Karpas-422 (cell line): ENCODE results near the gene NLRC5. TPM values are rescaled to one million over a fixed set of nuclear protein-coding genes. Genes with fewer than 3 reads are reported as not detected.

ENCODE experiments used
- DNase-seq: peaks from one replicate; pipeline ENCODE4 v3.0.0-alpha.2; 2015
- H2AFZ ChIP-seq: fragments of 200-600 bp; sonication (generic); 2 replicates; pipeline ENCODE4 v1.6.1; 2014; ENCODE audit warnings: antibody characterized with exemption, low read length, mixed read lengths
- H3K27ac ChIP-seq: fragments of 200-600 bp; sonication (generic); 2 replicates; pipeline ENCODE4 v1.5.1; 2014; ENCODE audit warnings: mild to moderate bottlenecking, low read length, moderate library complexity
- H3K27me3 ChIP-seq: fragments of 200-600 bp; sonication (generic); 2 replicates; pipeline ENCODE4 v1.6.1; 2014; ENCODE audit warnings: low read length, mixed read lengths
- H3K36me3 ChIP-seq: fragments of 200-600 bp; sonication (generic); 2 replicates; pipeline ENCODE4 v1.6.1; 2014; ENCODE audit warnings: low read length, mixed read lengths; ENCODE audit not compliant: insufficient read depth
- H3K4me1 ChIP-seq: fragments of 200-600 bp; sonication (generic); 2 replicates; pipeline ENCODE4 v1.6.1; 2014; ENCODE audit warnings: mild to moderate bottlenecking, low read length, mixed read lengths
- H3K4me2 ChIP-seq: fragments of 200-600 bp; sonication (generic); 2 replicates; pipeline ENCODE4 v1.6.1; 2014; ENCODE audit warnings: low read length, low read depth, mild to moderate bottlenecking; ENCODE audit not compliant: poor library complexity, severe bottlenecking
- H3K4me3 ChIP-seq: fragments of 200-600 bp; sonication (generic); 2 replicates; pipeline ENCODE4 v1.5.1; 2014; ENCODE audit warnings: mild to moderate bottlenecking, antibody characterized with exemption, low read length, mixed read lengths
- H3K79me2 ChIP-seq: fragments of 200-600 bp; sonication (generic); 2 replicates; pipeline ENCODE4 v1.6.1; 2014; ENCODE audit warnings: mild to moderate bottlenecking, low read length, mixed read lengths
- H3K9ac ChIP-seq: fragments of 200-600 bp; sonication (generic); 2 replicates; pipeline ENCODE4 v1.6.0; 2014; ENCODE audit warnings: low read length
- H3K9me2 ChIP-seq: fragments of 200-600 bp; sonication (generic), shearing (Covaris generic); replicated peaks from 2 replicates; pipeline ENCODE4 v1.6.0; 2014; ENCODE audit warnings: mild to moderate bottlenecking, low read length, moderate library complexity; ENCODE audit not compliant: insufficient read depth
- H3K9me3 ChIP-seq: fragments of 300-700, 200-600 bp; sonication (generic); 2 replicates; pipeline ENCODE4 v1.6.1; 2014; ENCODE audit warnings: low read length, mixed read lengths
- H4K20me1 ChIP-seq: fragments of 200-600 bp; sonication (generic); 2 replicates; pipeline ENCODE4 v1.6.1; 2014; ENCODE audit warnings: mild to moderate bottlenecking, antibody characterized with exemption, low read length, low read depth; ENCODE audit not compliant: insufficient read depth
- total RNA-seq: library from RNA; depleted of rRNA; stranded (reverse); fragments of >200 nt; shearing (Covaris generic); gene quantifications from 2 replicates; pipeline ENCODE4 v1.2.3, GENCODE V29; 2014; ENCODE audit warnings: low replicate concordance

Gene NLRC5
- total RNA-seq, 1 experiment from 2014 or later: 116 TPM

GRCh38 chr16:57028086-57028485 is 38.7 kb downstream of the NLRC5 start:
- no peaks in the 10 kb centered on the region for H3K36me3 ChIP-seq
- no peak overlapping the region for H3K4me2 ChIP-seq
- H3K79me2 ChIP-seq: no peaks in the 10 kb centered on the region
- no peaks in the 10 kb centered on the region for H3K9me2 ChIP-seq
- peaks cover 12% of the 10 kb centered on the region for H3K4me1 ChIP-seq
- no peak for DNase-seq
- H3K4me3 ChIP-seq: no peak overlapping the region
- H4K20me1 ChIP-seq: no peaks in the 10 kb centered on the region
- H3K27ac ChIP-seq: peak overlapping the region; percentile 35
- H3K27me3 ChIP-seq: no peaks in the 10 kb centered on the region
- no peak overlapping the region for H2AFZ ChIP-seq
- H3K9me3 ChIP-seq: no peaks in the 10 kb centered on the region
- H3K9ac ChIP-seq: no peak overlapping the region

DNA sequence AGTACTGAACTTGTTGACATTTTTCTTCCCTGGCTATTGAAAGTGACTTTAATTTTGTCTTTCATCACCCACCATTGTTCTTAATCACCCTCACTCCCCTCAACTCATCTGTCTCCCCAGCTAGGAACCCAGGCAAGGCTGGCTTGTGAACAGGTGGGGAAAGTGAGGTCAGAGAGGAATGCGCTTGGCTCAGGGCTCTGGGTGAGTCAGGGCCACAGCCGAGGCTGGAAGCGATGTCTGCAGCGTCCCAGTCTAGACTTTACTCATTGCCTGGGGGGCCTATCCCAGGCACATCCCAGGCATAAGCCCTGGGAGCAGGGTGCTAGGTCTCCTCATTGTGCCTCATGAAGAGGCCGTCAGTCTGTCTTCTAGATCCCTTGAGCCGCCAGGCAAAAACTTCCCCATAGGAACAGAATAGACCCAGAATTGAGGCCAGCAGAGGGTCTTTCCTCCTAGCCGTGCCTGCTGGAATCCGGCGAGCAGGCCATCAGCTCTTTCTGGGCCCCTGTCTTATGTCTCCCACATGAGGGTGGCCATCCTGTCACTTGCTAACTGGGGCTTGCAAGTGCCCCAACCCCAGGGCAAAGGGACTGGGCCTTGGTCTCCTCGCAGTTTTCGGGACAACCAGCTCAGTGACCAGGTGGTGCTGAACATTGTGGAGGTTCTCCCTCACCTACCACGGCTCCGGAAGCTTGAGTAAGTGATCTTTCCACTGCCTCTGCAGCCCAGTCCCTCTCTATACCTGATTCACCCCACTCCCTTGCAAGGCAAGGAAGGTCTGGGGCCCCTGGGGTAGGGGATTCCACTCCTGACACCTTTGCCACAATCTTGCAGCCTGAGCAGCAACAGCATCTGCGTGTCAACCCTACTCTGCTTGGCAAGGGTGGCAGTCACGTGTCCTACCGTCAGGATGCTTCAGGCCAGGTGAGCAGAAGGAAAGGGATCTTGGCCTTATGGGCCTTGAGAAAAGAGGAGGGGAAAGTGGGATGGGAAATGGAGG is 40.1 kb downstream of the NLRC5 start:
- Histone ChIP-seq H3K4me3 (no peak overlapping the region), H3K79me2 (no peaks in the 10 kb centered on the region), H3K36me3 (no peaks in the 10 kb centered on the region), H3K9ac (no peak overlapping the region), H3K27me3 (no peaks in the 10 kb centered on the region), H3K4me2 (no peak overlapping the region), H3K27ac (no peak overlapping the region), H3K9me2 (no peaks in the 10 kb centered on the region), H2AFZ (no peak overlapping the region), H4K20me1 (no peaks in the 10 kb centered on the region), H3K9me3 (no peaks in the 10 kb centered on the region), H3K4me1 (peaks cover 25% of the 10 kb centered on the region)
- DNase-seq: no peak

DNA sequence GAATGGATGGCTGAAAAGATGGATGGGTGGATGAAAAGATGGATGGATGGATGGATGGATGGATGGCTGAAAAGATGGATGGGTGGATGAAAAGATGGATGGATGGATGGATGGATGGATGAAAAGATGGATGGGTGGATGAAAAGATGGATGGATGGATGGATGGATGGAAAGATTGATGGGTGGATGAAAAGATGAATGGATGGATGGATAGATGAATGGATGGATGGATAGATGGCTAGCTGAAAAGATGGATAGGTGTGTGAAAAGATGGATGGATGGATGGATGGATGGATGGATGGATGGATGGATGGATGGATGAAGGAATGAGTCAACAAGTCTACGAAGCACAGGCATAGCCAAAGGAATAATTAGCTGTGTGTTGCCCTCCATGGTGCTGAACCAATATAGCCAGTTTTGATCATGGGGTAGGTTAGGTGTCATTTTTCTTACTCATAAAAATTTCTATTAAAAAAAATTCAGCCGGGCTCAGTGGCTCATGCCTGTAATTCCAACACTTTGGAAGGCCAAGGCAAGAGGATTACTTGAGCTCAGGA is 41.1 kb downstream of the NLRC5 start:
- H3K27me3 ChIP-seq: no peaks in the 10 kb centered on the region
- no peak for DNase-seq
- H3K4me2 ChIP-seq: no peak overlapping the region
- no peaks in the 10 kb centered on the region for H3K36me3 ChIP-seq
- H3K4me1 ChIP-seq: peaks cover 28% of the 10 kb centered on the region
- H3K9me2 ChIP-seq: no peaks in the 10 kb centered on the region
- H3K79me2 ChIP-seq: no peaks in the 10 kb centered on the region
- H2AFZ ChIP-seq: no peak overlapping the region
- no peak overlapping the region for H3K4me3 ChIP-seq
- 0 out of 2 replicates have a peak overlapping the region, but pooled peaks have one; percentile 16 for H3K27ac ChIP-seq
- H3K9ac ChIP-seq: no peak overlapping the region
- H4K20me1 ChIP-seq: no peaks in the 10 kb centered on the region
- no peaks in the 10 kb centered on the region for H3K9me3 ChIP-seq

- Histone ChIP-seq H3K4me2 (no peak overlapping the region), H3K27me3 (no peaks in the 10 kb centered on the region), H3K4me3 (no peak overlapping the region), H3K79me2 (no peaks in the 10 kb centered on the region), H3K9me3 (no peaks in the 10 kb centered on the region), H3K9ac (no peak overlapping the region), H3K27ac (0 out of 2 replicates have a peak overlapping the region, but pooled peaks have one; percentile 16), H4K20me1 (no peaks in the 10 kb centered on the region), H2AFZ (no peak overlapping the region), H3K4me1 (peaks cover 29% of the 10 kb centered on the region), H3K36me3 (no peaks in the 10 kb centered on the region), H3K9me2 (no peaks in the 10 kb centered on the region)
- DNase-seq: no peak
These were observed 41.8 kb downstream of the NLRC5 start for GRCh38 chr16:57031156-57031555.

GRCh38 chr16:57032346-57032745 is 43.0 kb downstream of the NLRC5 start:
- Histone ChIP-seq H3K27ac (peak overlapping the region; percentile 99), H3K36me3 (no peaks in the 10 kb centered on the region), H3K4me1 (peaks cover 41% of the 10 kb centered on the region)

DNA sequence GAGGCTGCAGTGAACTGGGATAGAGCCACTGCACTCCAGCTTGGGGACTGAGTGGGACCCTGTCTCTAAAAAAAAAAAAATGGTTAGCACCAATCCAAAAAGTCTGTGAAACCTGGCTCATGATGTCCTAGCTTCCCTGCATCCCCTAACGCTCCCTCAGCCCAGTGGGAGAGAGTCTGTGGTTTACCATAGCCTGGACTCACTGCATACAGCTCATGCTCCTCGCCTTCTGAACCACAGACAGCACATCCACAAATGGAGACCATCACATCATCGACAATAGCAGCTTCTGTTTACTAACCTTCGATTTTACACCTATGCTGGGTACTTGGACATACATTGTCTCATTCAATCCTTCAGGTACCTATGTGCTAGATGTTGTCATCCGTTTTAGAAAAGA is 43.6 kb downstream of the NLRC5 start:
- no peak for DNase-seq
- Histone ChIP-seq H3K4me1 (peaks cover 47% of the 10 kb centered on the region), H3K9ac (peak overlapping the region; percentile 42; the same call in 1 of the 2 replicates), H3K27me3 (no peaks in the 10 kb centered on the region), H2AFZ (no peak overlapping the region), H3K4me3 (no peak overlapping the region), H4K20me1 (no peaks in the 10 kb centered on the region), H3K9me2 (no peaks in the 10 kb centered on the region), H3K27ac (peak overlapping the region; percentile 99), H3K79me2 (no peaks in the 10 kb centered on the region), H3K36me3 (no peaks in the 10 kb centered on the region; the same call in 1 of the 2 replicates), H3K9me3 (no peaks in the 10 kb centered on the region), H3K4me2 (peak overlapping the region; percentile 45)

More at GRCh38 chr16:57032346-57032745, 43.0 kb downstream of the NLRC5 start:
- H3K9ac ChIP-seq: no peak overlapping the region
- no peaks in the 10 kb centered on the region for H4K20me1 ChIP-seq
- peak overlapping the region; percentile 45 for H3K4me2 ChIP-seq
- H3K79me2 ChIP-seq: no peaks in the 10 kb centered on the region
- no peaks in the 10 kb centered on the region for H3K9me2 ChIP-seq
- H3K9me3 ChIP-seq: no peaks in the 10 kb centered on the region
- no peak overlapping the region for H3K4me3 ChIP-seq
- H3K27me3 ChIP-seq: no peaks in the 10 kb centered on the region
- no peak for DNase-seq
- no peak overlapping the region for H2AFZ ChIP-seq

DNA sequence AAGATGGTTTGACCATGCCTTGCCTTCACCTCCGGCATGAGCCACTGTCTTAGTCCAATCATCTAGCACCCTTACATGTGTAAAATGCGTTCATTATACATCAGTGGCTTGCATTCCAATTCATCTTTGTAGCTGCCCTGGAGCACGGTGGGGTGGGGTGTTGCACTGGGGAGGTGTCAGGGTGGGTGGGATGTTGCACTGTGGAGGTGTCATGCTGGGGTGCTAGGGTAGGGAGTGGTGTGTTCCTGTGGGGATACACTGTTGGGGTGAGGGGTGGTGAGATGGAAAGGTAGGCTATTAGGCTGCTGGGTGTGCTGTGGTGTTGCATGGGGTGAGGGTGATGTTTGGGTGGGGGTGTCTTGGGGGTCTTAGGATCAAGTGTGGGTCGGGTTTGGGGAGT is 47.0 kb downstream of the NLRC5 start:
- Histone ChIP-seq H3K79me2 (no peaks in the 10 kb centered on the region), H3K9ac (no peak overlapping the region), H3K4me3 (no peak overlapping the region), H3K4me1 (peaks cover 80% of the 10 kb centered on the region), H4K20me1 (no peaks in the 10 kb centered on the region), H3K27ac (peak overlapping the region; percentile 99), H3K27me3 (no peaks in the 10 kb centered on the region), H3K9me2 (no peaks in the 10 kb centered on the region), H3K9me3 (no peaks in the 10 kb centered on the region), H3K36me3 (no peaks in the 10 kb centered on the region; the same call in 1 of the 2 replicates), H2AFZ (no peak overlapping the region), H3K4me2 (no peak overlapping the region)
- DNase-seq: no peak

DNA sequence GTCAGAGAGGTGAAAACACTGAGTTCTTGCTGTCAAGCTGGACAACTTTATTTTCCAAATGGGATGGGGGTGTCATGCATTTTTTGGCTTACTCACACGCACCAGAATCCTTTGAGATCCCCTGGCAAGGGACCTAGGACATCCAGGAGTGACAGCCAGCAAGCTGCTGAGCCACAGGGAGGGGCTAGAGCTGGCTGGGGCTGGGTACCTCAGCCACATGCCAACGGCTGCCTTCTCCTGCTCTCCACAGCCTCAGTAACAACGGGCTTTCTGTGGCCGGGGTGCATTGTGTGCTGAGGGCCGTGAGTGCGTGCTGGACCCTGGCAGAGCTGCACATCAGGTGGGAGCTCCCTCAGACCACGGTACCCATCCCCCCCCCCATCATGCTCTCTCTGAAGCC is 47.6 kb downstream of the NLRC5 start:
- Histone ChIP-seq H3K79me2 (no peaks in the 10 kb centered on the region), H3K4me2 (no peak overlapping the region), H3K36me3 (no peaks in the 10 kb centered on the region; the same call in 1 of the 2 replicates), H3K4me3 (no peak overlapping the region), H2AFZ (no peak overlapping the region), H3K27me3 (no peaks in the 10 kb centered on the region), H4K20me1 (no peaks in the 10 kb centered on the region), H3K9ac (0 out of 2 replicates have a peak overlapping the region, but pooled peaks have one; percentile 25), H3K9me3 (no peaks in the 10 kb centered on the region), H3K4me1 (peaks cover 85% of the 10 kb centered on the region), H3K27ac (peak overlapping the region; percentile 99), H3K9me2 (no peaks in the 10 kb centered on the region)
- no peak for DNase-seq
